NCI-H2227 treated with DMSO at 0.1 percent for 48 hours (cell line): ENCODE measurements around the gene MSI2.

Experiments
- DNase-seq: peaks from one replicate; lab custom pipeline; 2025; lab: John Stamatoyannopoulos, UW

Gene MSI2

DNA sequence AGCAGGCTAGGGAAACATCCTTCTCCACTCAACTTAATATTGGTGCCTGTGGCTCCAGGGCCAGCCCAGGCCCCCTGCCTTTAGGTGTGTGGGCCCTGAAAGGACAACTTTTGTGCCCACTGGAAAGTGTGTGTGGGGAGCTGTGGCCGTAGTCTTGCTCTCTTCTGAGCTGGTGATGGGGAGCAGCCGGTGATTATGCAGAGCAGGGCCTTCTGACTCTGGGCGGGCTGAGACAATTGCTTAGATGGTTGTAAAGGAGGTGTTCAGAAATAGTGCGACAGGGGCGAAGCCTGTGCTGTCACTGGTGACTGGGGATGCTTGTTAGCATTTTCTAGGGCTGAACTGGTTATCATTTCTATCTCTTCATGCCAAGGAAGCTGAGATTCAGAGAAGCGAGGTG is 62.6 kb downstream of the MSI2 start:
- no peak for DNase-seq

DNA sequence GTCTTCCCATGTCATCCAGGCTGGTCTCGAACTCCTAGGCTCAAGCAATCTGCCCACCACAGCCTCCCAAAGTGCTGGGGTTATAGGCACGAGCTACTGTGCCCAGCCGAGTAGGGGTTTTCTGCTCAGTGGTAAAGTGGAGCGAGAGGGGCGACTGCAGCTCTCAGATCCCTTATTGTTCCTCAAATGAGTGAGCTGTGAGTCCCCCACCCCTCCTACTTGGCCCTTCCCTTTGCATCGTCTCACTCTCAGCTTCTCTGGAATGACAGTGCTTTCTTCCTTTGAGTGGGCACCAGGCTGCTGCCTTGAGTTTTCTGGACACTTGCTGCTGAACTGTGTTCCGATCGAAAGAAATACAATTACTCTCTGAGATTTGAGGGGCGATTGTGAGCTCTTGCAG is 63.5 kb downstream of the MSI2 start:
- DNase-seq = no peak

DNA sequence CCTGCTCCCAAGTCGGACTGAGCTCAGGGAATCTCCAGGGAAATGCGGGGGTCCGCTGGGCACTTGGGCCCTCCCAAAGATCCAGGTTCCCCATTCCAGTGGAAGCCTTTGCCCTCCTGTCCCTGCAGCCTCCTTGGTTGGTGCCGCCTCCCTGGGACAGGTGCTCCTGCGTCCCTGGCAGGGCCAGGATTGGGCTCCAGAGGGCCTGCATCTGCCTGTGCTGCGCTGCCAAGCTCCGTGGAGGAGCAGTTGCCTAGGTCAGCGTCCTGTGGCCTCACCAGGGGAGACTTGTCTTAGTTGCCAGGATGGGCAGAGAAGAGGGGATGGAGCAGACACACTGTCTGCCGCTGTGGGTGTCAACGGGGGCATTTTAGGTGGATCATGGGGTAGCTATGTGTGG is 67.1 kb downstream of the MSI2 start:
- no peak for DNase-seq

DNA sequence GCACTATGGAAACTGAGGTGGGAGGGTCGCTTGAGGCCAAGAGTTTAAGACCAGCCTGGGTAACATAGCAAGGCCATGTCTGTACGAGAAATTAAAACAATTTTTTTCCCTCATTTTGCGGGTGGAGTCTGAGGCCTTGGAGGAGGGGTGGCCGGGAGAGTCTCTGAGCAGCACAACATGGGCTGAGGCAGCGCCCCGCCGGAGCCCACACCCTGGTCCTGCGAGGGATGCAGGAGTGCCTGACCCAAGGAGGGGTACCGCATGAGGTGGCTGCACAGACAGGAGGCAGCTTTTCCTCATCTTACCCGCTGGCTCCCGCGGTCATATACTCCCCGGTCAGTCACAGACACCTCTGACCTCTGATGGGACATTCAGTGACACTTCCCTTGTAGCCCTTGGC is 67.7 kb downstream of the MSI2 start:
- DNase-seq = no peak

DNA sequence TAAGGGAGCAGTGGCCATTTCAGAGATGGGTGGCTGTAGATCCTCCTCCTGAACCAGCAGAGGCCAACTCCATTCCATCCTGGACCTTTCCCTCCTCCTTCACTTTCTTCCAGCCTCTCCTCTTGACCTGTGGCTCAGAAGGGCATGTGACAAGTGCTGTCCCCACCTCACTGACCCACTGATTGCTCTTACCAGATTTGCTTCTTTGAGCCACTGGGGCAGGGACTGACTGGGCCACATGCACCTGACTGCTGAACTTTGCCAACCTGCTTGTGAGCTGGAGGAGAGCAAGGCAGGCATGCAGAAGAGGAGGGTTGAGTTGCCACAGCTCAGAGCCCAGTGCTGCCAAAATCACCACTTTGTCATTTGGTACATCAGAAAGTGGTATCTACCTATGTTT is 68.3 kb downstream of the MSI2 start:
- DNase-seq = no peak

DNA sequence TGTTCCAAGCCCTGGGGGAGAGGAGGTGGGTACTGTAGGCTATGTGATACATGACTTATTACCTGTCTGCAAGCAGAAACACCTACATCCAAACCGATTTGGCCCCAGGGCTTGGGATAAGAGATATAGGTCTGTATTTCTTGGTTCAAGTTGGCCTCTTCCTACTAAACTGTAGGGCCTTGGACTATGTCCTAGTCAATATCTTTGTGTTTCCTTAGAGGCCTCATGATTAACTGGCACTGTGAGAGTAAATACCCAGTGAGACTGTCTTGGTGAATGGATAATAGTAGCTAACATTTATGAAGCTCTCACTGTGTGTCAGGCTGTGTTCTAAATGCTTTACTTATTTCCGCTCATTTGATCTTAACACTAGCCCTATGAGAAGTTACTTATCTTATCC is 70.0 kb downstream of the MSI2 start:
- DNase-seq = no peak

DNA sequence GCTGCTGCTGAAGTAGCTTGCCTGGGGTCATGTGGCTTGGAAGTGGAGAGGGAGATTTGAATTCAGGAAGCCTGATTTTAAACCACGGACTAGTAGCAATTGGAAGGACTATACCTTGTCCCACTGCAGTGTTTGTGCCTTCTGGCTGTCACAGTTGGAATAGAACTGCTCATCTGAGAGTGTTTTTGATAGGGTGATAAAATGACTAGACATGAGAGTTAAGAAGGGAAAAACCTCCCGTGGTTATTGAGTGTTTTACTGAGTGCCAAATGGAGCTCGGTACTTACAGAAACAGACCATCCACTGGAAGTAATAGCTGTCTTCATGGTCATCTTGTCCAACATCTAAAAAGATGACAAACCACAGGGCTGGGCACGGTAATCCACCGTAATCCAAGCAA is 70.4 kb downstream of the MSI2 start:
- no peak for DNase-seq

DNA sequence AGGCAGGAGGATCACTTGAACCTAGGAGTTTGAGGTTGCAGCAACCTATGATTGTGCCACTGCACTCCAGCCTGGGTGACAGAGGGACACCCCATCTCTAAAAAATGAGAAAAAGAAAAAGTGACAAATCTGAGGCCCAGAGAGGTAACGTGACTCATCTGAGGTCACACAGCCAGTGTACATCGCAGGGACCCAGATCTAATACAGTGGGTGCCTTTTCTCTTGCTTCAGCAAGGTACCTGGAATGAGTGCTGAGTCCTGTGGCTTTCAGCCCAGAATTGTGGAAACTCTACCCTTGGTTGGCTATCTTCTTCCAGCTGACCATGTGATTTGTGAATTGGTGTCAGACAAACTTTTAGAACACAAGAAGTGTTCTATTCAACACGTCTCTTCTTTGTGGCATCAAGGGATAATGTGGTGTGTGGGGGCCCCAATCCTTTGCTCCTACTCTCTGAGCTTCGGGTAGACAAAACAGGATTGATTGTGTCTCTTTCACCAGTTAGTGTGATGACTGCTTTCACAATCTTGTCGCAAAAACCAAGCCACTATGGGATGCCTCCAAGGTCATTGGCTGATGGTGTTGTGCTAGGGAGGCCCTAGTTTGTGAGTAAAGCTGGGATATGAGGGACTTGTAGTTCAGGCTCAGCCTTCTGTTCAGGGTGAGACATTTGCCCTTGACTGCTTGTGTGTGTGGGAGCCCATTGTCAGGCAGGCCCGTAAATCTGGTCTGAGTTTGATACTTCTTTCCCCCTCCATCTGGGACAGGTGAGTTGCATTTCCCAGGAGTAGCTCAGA is 71.0 kb downstream of the MSI2 start:
- no peak for DNase-seq

DNA sequence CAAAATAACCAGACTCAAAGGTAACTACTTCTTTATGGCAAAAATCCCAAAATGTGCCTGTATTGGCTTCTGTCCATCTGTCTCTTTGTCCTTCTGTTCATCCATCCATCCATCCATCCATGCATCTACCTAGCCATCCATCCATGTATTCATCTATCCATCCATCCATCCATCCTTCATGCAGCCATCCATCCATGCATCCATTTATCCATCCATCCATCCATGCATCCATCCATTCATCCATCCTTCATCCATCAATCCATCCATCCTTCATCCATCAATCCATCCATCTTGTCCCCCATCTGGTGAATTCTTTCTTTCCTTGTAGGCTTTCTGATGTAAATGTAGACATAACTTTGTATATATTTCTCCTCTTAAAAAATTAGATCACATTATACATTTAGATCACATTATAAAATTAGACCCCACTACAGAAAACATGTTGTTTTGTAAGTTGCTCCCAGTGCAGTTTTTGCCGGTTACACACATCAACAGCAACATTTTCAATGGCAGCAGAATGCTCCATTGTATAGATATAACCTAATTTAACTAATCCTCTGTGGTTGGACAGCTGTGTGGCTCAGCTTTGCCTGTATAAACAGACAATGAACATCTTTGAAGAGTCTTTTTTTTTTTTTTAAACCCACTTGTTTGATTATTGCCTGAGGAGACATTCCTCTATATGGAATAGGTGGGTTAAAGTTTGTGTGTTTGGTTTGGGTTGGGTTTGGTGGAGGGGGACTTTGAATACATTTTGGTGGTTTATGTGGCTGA is 72.0 kb downstream of the MSI2 start:
- DNase-seq = no peak

DNA sequence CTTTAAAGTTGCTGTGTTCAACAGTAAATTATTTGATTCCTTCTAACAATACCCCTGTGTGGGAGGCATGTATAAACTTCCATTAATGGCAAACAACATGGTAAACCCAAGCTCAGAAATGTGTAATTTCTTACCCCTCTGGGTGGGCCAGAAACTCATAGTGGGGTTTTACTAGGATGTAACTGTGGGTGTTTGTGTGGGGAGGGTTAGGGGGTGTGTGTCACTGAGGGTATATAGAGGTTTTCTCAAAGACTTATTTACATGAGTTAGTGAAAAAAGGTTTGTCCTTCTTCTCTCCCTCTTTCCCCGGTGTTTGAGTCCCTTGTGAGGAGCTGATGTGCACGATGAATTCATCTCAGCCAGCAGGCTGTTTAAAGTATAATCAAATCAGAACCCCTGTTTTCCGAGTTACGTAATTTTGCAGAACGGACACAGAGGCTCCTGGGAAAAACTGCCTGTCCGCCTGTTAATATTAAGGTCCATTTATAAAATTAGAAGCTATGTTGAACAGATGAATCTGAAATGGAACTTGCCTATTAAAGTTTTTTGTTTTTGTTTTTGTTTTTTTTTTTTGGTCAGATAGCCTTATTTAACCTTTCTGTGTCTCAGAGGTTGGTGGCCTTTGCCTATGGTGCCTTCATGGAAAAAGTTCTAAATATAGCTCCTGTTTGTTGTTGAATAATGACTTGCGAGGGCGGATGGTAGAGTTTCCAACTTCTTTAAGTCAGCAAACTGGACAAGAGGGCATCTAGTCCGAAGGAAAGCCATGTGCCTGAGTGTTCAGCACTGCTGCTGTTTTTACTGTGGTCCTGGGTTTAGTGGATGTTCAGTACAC is 73.3 kb downstream of the MSI2 start:
- DNase-seq = no peak

DNA sequence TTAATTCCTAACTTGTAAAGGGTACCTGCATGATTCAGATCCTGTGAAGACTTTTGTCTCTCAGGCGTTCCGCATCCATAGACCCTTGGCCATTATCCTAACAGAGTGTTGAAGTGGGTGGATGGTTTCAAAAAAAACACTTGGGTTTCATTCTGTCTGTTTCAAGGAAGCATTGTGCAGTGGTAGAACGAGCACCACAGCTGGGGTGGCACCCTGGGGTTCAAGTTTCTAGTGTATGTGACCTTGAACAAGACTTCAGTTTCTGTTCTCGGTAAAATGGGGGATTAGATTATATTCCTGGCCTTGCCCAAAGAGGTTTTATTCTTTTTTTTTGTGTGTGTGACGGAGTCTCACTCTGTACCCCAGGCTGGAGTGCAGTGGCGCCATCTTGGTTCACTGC is 74.3 kb downstream of the MSI2 start:
- no peak for DNase-seq

DNA sequence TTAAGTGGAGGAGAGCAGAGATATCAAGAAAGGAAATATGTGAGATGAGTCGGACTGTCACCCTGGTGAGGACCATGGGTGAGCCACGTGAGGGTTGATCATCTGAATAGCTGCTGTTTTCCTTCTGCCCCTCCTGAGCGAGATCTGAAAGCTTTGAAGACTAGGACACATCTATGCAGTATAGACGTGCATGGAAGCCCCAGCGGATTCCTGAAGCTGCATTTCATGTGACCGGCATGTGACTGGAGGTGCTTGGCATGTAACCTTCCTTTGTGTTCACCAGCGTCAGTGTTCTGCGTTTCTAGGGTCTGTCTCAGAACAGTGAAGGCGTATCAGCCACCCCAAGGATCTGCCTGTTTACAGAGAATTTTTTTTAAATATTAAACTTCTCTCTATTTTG is 75.1 kb downstream of the MSI2 start:
- DNase-seq = no peak

DNA sequence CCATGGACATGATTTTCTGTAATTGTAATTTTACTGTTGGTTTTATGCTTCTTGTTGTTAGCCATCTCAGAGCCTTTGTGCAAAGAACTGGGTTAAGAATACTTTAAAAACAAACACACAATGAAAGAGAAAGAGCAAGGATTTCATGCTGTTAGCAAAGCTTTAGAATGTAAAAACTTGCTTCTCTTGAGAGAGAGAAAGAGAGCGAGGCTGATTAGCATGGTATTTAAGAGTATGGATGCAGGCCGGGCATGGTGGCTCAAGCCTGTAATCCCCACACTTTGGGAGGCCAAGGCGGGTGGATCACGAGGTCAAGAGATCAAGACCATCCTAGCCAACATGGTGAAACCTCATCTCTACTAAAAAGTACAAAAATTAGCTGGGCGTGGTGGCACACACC is 76.2 kb downstream of the MSI2 start:
- no peak for DNase-seq

DNA sequence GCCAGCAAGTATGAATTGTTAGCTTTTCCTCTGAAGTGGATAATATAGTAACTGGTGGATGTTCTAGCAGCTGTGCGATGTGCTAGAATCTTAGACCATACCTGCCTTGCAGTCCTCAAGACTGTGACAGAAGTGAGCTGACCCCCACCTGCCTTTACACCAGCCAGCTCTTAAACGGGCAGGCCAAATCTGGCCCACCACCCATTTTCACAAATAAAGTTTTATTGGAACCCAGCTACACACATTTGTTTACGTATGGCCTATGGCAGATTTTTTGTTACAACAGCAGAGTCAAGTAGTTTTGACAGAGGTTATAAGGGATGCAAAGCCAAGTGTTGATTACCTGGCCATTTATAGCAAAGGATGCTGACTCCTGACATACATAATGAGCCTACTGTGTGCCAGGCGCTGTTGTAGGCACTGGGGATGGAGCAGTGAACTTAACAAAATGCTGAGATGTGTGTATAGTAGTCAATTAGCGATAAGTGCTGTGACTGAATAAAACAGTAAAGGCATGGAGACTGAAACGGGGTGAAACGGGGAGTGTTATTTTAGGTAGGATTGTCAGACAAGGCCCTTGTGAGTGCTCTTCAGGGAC is 79.0 kb downstream of the MSI2 start:
- no peak for DNase-seq

DNA sequence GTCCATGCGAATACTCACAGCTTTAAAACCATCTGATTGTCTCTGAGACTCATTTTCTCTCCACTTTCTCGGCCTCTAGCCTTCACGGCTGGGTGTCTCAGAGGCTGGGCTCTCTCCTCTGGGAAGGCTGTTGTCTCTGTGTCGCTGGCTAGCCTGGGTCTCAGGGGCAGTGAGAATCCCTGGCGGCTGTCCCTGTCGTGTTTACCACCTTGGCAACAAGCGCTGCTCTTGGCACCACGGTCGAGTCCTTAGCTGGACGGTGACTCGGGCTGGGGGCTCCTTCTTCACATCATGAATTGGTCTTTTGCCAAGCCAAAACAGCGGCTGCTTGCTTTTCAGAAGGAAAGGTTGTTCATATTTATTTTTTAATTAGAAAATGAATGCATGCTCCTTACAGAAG is 81.1 kb downstream of the MSI2 start:
- no peak for DNase-seq

DNA sequence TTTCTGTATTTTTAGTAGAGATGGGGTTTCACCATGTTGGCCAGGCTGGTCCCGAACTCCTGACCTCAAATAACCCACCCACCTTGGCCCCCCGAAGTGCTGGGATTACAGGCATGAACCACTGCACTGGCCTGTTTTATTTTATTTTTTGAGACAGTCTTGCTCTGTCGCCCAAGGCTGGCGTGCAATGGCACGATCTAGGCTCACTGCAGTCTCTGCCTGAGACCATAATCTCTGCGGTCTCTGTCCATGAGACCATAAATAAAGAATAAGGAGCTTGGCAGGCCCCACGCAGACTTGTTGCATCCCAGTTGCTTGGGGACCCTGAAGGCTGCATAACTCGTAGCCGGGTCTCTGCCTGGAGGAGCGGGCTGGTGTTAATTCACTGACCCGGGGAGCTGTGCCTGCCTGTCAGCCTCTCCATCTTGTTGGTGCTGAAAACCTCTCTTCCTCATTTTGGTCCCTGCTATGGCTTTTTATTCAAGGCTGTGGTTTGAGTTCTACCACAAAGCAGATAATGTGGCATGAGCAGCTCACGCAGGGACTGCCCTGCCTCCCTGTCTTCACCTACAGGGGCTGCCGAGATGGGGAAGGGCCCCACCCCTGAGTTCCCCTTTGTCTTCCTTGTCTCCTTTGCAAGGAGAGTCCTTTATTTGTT is 82.1 kb downstream of the MSI2 start:
- DNase-seq = peak; percentile 79

DNA sequence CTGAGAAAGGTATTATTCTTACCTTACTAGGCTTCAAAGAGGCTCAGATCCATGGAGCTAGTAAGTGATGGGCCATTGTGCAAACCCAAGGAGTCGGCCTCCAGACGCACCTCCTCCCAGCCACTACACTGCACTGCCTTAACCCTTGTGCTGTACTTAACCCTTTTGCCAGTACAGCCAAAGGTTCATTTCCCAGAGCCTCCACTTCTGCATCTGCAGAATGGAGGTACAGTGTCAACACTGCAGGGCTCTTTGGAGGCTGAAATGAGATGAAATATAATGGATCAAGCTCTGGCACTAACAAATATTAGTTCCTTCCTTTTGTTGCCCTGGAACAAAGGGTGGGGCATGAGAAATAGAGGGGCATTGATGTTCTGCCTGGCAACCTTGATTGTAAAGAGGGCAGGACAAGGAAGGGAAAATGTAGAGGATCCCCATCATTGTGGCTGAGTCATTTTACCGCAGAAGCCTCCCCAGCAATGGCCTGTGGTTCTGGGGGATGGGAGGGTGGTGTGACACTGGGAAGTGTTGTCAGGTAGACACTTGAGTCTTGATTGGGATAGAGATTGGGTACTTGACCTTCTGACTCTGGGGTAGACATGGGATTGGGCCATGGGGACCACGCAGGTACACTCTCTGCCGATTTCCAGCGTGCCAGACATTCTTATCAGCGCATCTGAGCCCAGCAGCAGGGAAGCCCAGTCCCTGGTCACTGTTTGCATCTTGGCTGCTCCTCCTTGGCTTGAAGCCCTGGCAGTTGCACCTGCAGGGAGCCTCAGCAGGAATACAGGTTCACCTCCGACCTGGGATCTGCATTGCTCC is 84.0 kb downstream of the MSI2 start:
- no peak for DNase-seq

DNA sequence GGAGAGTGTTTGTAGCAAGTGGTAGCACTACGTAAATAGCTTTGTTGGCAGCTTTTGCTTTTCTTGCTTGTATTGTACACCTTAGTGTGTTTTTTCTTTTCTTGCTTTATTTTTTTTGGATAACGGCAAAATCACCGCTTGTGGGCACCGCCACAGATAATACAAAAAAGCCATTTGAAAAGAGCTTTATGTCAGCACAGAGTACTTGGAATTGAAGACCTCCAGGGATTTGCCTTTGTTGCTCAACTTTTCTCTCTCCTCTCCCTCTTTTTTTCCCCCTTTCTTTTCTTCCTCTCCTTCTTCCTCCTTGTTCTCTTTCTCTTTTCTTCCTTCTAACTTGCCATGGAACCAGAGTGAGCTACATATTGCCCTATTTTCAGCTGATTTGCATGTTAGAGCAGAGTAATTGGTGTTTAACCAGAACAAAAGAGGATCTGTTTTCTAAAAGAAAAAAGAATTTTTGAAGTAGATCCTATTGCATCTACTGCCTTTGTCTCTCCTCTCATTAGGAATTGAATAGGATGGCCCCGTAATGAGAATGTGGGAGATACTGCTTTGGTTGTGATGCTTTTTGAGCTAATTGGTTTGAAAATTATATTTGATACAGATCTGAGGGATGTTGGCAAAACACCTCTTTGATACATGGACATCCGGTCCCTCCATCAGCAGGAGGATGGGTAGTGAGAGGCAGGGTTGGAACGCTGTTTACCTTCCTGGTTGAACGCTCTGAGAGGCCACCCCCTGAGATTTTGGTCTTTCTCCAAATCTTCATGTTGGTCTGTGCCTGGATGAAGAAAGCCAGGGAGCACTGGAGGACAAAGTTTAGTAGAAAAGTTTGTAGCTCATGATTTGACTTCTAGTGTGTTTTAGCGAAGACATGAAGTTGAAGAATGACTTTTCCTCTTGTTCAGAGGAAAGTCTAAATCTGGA is 85.6 kb downstream of the MSI2 start:
- no peak for DNase-seq

DNA sequence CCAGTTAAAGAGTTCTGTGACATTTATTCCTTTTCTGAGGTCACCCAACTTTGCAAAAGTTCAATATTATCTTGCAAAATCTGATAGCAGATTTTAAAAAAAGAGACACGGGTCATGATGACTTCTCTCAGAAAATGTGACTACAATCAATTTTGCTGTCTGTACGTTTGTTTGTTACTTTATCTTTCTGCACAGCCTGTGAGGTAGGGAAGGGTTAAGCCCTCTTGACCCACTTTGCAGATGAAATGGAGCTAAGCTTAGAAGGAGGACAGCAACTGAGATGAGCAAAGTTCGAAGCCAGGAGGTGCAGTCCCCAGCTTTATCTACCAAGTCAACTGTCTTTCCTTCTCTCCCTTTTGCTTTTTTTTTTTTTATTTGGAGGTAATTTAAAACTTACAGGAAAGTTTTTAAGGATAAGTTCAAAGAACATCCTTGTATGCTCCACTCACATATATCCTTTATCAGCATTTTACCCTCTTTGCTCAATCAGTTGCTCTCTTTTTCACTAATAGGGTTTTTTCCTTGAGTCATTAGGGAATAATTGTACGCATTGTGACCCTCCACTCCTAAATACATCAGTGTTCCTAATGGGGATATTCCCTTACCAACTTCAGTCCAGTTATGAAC is 86.8 kb downstream of the MSI2 start:
- DNase-seq = no peak
